ENCODE results near the gene CDH23. TPM values are rescaled to one million over a fixed set of nuclear protein-coding genes. Genes with fewer than 3 reads are reported as not detected.

The CDH23 gene
- total RNA-seq, 1 experiment from 2014 or later: 7.8 TPM

DNA sequence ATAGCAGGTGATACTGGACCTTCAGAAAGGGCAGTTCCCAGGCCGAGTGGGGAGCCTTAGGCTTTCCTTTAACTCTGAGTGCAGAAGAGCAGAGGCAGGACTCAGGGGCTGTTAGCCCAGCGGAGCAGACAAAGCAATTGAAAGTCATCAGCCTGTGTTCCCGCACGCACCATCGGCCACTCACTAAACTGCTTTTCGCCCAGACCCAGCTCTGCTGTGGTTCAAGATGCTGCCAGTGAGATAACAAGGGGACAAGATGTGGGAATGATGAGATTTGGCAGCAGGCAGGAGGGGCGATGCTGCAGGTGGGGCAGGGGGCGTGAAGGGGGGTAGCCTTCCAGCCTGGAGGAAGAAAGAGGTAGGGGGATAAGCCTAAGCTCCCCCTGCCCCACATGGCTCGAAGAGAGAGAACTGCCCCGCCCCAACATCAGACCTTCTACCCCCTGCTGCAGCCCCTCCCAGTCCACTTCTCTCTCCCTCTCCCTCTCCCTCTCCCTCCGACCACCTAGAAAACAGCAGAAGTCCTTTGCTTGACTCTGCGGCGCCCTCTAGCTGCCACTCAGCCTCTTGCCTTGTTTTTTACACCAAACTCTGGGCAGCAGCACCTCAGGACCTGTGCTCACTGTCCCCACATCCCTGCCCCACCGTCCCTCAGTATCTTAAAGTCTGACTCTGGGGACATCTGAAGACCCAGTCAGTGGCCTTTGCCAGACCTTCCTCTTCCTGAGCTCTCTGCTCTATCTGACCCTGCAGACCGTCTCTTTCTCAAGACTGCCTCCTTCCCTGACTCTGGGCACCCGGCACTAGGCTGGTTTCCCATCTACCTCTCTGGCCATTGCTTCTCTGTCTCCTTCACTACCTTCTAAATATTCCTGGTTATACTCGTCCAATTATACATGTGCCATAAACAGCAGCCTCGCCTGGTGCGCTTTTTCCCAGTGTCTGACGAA, 212.4 kb downstream of the CDH23 start:
- H3K27me3 ChIP-seq (ENCODE audit: insufficient read depth, low read depth): no peaks in the 10 kb centered on the region
- H3F3A ChIP-seq (ENCODE audit: insufficient read depth, low read depth): peaks cover 37% of the 10 kb centered on the region; the same call in 1 of the 2 replicates
- ChIA-PET CTCF (interaction anchor here (0.6 to 0.7 kb wide), 8 partner anchors 9 to 1065 kb away, joined by 3 to 14 read pairs (median 6); partner anchors contain the start of gene SLC29A3), POLR2A (ENCODE audit: unreplicated experiment) (no interaction called here)
- H3K4me2 ChIP-seq: no peak overlapping the region
- no peak overlapping the region for H3K27ac ChIP-seq
- H2AFZ ChIP-seq: no peak overlapping the region
- H3K9me2 ChIP-seq (ENCODE audit: insufficient read depth): no peaks in the 10 kb centered on the region
- peaks cover 60% of the 10 kb centered on the region for H3K4me1 ChIP-seq (replicated peaks; ENCODE audit: insufficient read depth)
- TF ChIP-seq EZH2 (IDR thresholded peaks at IDR 0.05; ENCODE audit: low read depth): no peak
- TF ChIP-seq, protein P1, sequence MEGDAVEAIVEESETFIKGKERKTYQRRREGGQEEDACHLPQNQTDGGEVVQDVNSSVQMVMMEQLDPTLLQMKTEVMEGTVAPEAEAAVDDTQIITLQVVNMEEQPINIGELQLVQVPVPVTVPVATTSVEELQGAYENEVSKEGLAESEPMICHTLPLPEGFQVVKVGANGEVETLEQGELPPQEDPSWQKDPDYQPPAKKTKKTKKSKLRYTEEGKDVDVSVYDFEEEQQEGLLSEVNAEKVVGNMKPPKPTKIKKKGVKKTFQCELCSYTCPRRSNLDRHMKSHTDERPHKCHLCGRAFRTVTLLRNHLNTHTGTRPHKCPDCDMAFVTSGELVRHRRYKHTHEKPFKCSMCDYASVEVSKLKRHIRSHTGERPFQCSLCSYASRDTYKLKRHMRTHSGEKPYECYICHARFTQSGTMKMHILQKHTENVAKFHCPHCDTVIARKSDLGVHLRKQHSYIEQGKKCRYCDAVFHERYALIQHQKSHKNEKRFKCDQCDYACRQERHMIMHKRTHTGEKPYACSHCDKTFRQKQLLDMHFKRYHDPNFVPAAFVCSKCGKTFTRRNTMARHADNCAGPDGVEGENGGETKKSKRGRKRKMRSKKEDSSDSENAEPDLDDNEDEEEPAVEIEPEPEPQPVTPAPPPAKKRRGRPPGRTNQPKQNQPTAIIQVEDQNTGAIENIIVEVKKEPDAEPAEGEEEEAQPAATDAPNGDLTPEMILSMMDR (conservative IDR thresholded peaks at IDR 0.05): peak; percentile 92
- no peaks in the 10 kb centered on the region for H3K9me3 ChIP-seq (ENCODE audit: insufficient read depth, low read depth)
- intact Hi-C loops (cut with micrococcal nuclease; ENCODE audit: unreplicated experiment): no loop called here
- no peak overlapping the region for H3K4me3 ChIP-seq
- BruUV-seq (replicated peaks): no TSS peak
- no peaks in the 10 kb centered on the region for H4K20me1 ChIP-seq (ENCODE audit: insufficient read depth)
- peak; percentile 48 to 69 for DNase-seq
- peaks cover 11% of the 10 kb centered on the region for H3K79me2 ChIP-seq (ENCODE audit: low read depth)
- no peaks in the 10 kb centered on the region for H3K36me3 ChIP-seq (ENCODE audit: low read depth)

DNA sequence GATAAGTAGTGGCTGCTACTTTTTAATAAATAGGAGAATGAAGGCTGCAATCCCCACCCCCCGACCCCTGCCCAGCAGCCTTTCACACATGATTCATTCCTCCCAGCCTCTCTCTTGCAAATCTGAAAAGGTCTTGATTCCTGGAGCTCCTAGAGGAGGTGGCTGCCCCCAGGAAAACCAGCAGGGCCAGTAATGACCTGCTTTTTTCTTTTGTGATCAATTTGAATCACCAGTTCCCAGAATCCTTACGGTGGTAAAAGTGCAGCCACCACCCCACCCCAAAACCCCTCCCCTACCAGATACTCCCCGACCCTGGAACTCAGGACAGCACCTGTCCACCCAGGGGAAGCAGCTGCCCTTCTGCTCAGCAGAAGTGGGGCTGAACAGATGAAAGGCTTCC, 213.9 kb downstream of the CDH23 start:
- ChIA-PET CTCF (interaction anchor here (0.6 to 1.2 kb wide), 4 partner anchors 98 to 215 kb away, joined by 3 to 6 read pairs (median 4); no protein-coding TSS in a partner anchor), POLR2A (ENCODE audit: unreplicated experiment) (no interaction called here)
- intact Hi-C loops (cut with micrococcal nuclease; ENCODE audit: unreplicated experiment): loop anchor here (1.0 to 5.0 kb wide), 2 partner anchors 213 to 291 kb away; partner anchors contain the start of genes CDH23 and SLC29A3
- no peaks in the 10 kb centered on the region for H3K9me2 ChIP-seq (ENCODE audit: insufficient read depth)
- no peak overlapping the region for H2AFZ ChIP-seq
- no peak overlapping the region for H3K4me3 ChIP-seq
- TF ChIP-seq, protein P1 (conservative IDR thresholded peaks at IDR 0.05): no peak
- TF ChIP-seq EZH2 (IDR thresholded peaks at IDR 0.05; ENCODE audit: low read depth): no peak
- peak overlapping the region; percentile 47; the same call in 1 of the 2 replicates for H3K4me2 ChIP-seq
- peaks cover 21% of the 10 kb centered on the region; the same call in 1 of the 2 replicates for H3F3A ChIP-seq (ENCODE audit: insufficient read depth, low read depth)
- DNase-seq: peak in 1 of 2 experiments; percentile 65
- H3K79me2 ChIP-seq (ENCODE audit: low read depth): peaks cover 11% of the 10 kb centered on the region
- H3K36me3 ChIP-seq (ENCODE audit: low read depth): no peaks in the 10 kb centered on the region
- H3K9me3 ChIP-seq (ENCODE audit: insufficient read depth, low read depth): no peaks in the 10 kb centered on the region
- H3K27ac ChIP-seq: peak overlapping the region; percentile 65; the same call in 1 of the 2 replicates
- H4K20me1 ChIP-seq (ENCODE audit: insufficient read depth): no peaks in the 10 kb centered on the region
- no TSS peak for BruUV-seq (replicated peaks)
- no peaks in the 10 kb centered on the region for H3K27me3 ChIP-seq (ENCODE audit: insufficient read depth, low read depth)
- H3K4me1 ChIP-seq (replicated peaks; ENCODE audit: insufficient read depth): peaks cover 50% of the 10 kb centered on the region

DNA sequence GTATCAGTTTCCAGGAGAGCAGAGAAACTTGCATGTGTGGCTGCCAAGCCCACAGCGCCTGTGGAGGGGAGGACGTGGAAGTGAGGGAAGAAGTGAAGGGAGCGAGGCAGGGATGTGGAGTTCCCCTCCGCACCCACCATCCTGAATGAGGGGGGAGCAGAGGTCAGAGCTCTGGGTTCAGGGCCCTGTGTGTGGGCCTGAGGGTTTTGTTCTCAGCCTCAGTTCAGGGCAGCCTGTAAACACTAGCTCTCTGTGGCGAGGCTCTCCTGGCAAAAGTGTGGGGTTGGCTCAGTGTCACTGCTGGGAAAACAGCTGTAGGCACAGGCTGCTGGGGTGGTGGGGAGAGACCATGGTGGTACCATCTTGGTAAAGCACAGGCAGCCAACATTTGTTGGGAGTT, 214.4 kb downstream of the CDH23 start:
- H3K4me2 ChIP-seq: peak overlapping the region; percentile 47; the same call in 1 of the 2 replicates
- intact Hi-C loops (cut with micrococcal nuclease; ENCODE audit: unreplicated experiment): loop anchor here (5.0 kb wide), 1 partner anchor 214 kb away; the partner anchor contains the start of gene CDH23
- no peak overlapping the region for H3K4me3 ChIP-seq
- H3F3A ChIP-seq (ENCODE audit: insufficient read depth, low read depth): peaks cover 17% of the 10 kb centered on the region; the same call in 1 of the 2 replicates
- no peak for DNase-seq
- no peaks in the 10 kb centered on the region for H3K36me3 ChIP-seq (ENCODE audit: low read depth)
- H2AFZ ChIP-seq: no peak overlapping the region
- CTCF ChIA-PET: interaction anchor here (0.6 to 1.2 kb wide), 3 partner anchors 98 to 203 kb away, joined by 3 to 6 read pairs (median 4); no protein-coding TSS in a partner anchor
- H3K27ac ChIP-seq: peak overlapping the region; percentile 65
- POLR2A ChIA-PET (ENCODE audit: unreplicated experiment): interaction anchor here (0.6 kb wide), 1 partner anchor 229 kb away, joined by 3 read pairs; no protein-coding TSS in a partner anchor
- peaks cover 46% of the 10 kb centered on the region for H3K4me1 ChIP-seq (replicated peaks; ENCODE audit: insufficient read depth)
- no peak for TF ChIP-seq EZH2 (IDR thresholded peaks at IDR 0.05; ENCODE audit: low read depth)
- TF ChIP-seq, protein P1 (conservative IDR thresholded peaks at IDR 0.05): no peak
- no peaks in the 10 kb centered on the region for H3K9me3 ChIP-seq (ENCODE audit: insufficient read depth, low read depth)
- no peaks in the 10 kb centered on the region for H3K9me2 ChIP-seq (ENCODE audit: insufficient read depth)
- peaks cover 11% of the 10 kb centered on the region for H3K79me2 ChIP-seq (ENCODE audit: low read depth)
- no peaks in the 10 kb centered on the region for H3K27me3 ChIP-seq (ENCODE audit: insufficient read depth, low read depth)
- BruUV-seq (replicated peaks): no TSS peak
- H4K20me1 ChIP-seq (ENCODE audit: insufficient read depth): no peaks in the 10 kb centered on the region
